Measurements from ENCODE around the gene BABAM1. TPM values are rescaled to one million over a fixed set of nuclear protein-coding genes. Genes with fewer than 3 reads are reported as not detected.

Gene BABAM1
- total RNA-seq, 1 experiment from 2014 or later: 93.3 TPM

DNA sequence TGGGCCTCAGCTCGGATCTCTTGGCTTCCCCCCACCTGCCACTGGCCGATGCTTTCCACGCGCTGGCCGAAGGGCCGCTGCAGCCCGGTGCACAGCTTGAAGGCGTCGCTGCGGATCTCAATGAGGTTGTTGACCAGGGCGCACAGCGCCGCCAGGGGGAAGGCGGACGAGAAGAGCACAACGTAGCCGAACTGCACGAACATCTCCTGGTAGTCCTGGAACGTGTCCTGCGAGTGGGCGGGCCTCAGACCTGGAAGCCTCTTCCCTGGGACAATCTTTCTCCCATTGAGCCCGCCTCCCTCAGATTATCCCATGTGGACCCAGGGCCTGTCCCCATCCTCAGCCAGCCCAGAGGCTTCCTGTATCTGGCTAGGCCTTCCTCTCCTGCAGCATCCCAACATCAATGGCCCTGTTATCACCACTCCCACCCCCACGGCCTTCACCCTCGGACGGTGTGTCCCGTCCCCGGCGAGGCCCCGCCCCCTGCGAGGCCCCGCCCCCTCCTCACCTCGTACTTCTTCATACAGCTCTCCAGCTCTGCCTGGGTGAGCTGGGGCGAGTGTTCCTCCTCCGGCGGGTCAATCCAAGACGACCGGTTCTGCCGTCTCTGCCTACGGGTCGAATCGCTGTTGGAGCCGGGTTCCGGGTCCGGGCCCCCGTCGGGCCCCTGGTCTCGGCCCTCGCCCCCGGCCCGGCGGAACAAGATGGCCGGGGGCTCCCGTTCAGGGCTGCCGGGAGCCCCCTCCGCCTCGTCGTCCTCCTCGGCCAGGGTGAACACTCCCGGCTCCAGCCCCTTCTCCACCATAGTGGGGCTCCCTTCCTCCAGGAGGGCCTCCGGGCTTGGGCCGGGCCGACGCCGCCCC is 60.6 kb downstream of the BABAM1 start:
- H2AFZ ChIP-seq (ENCODE audit: low read depth, low read length, poor library complexity, severe bottlenecking): no peak overlapping the region
- H3K79me2 ChIP-seq (ENCODE audit: insufficient read depth, low read length): no peaks in the 10 kb centered on the region
- DNase-seq (ENCODE audit: low read depth, low spot score) (peak; percentile 82), ATAC-seq (peak; percentile 84)
- H3K27me3 ChIP-seq (ENCODE audit: insufficient read depth, low read length): no peaks in the 10 kb centered on the region
- peaks cover 12 to 26% of the 10 kb centered on the region in 2 experiments for H3K4me1 ChIP-seq (ENCODE audit: control insufficient read depth in 1 of 2, insufficient read depth in 2 of 2, low read length in 2 of 2)
- ChIA-PET CTCF (interaction anchor here (0.6 to 3.0 kb wide), 4 partner anchors 8 to 262 kb away, joined by 4 to 12 read pairs (median 4); partner anchors contain the start of gene DDA1), POLR2A (interaction anchor here (0.6 to 2.8 kb wide), 5 partner anchors 10 to 70 kb away, joined by 3 to 9 read pairs (median 6); partner anchors contain the start of gene DDA1), RAD21 (ENCODE audit: low non-redundant PET in 1 of 2, low total read pairs in 2 of 2, uncharacterized antibody in 2 of 2, unreplicated experiment in 2 of 2) (no interaction called here)
- TSS peak; percentile 25 for BruUV-seq (replicated peaks)
- intact Hi-C loops (cut with micrococcal nuclease): no loop called here
- TF ChIP-seq, protein P1, sequence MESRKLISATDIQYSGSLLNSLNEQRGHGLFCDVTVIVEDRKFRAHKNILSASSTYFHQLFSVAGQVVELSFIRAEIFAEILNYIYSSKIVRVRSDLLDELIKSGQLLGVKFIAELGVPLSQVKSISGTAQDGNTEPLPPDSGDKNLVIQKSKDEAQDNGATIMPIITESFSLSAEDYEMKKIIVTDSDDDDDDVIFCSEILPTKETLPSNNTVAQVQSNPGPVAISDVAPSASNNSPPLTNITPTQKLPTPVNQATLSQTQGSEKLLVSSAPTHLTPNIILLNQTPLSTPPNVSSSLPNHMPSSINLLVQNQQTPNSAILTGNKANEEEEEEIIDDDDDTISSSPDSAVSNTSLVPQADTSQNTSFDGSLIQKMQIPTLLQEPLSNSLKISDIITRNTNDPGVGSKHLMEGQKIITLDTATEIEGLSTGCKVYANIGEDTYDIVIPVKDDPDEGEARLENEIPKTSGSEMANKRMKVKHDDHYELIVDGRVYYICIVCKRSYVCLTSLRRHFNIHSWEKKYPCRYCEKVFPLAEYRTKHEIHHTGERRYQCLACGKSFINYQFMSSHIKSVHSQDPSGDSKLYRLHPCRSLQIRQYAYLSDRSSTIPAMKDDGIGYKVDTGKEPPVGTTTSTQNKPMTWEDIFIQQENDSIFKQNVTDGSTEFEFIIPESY (IDR thresholded peaks at IDR 0.05; ENCODE audit: extremely low read depth, insufficient replicate concordance, low read length): no peak
- TF ChIP-seq YY1 (IDR thresholded peaks at IDR 0.05; ENCODE audit: extremely low read depth, insufficient replicate concordance, low read depth, low read length): no peak
- no peak for TF ChIP-seq JUND (IDR thresholded peaks at IDR 0.05)
- no peak for TF ChIP-seq ZNF274 (IDR thresholded peaks at IDR 0.05; ENCODE audit: low read depth, low read length)
- no peak for TF ChIP-seq EZH2phosphoT487 (IDR thresholded peaks at IDR 0.05; ENCODE audit: borderline replicate concordance)
- TF ChIP-seq, protein P2, sequence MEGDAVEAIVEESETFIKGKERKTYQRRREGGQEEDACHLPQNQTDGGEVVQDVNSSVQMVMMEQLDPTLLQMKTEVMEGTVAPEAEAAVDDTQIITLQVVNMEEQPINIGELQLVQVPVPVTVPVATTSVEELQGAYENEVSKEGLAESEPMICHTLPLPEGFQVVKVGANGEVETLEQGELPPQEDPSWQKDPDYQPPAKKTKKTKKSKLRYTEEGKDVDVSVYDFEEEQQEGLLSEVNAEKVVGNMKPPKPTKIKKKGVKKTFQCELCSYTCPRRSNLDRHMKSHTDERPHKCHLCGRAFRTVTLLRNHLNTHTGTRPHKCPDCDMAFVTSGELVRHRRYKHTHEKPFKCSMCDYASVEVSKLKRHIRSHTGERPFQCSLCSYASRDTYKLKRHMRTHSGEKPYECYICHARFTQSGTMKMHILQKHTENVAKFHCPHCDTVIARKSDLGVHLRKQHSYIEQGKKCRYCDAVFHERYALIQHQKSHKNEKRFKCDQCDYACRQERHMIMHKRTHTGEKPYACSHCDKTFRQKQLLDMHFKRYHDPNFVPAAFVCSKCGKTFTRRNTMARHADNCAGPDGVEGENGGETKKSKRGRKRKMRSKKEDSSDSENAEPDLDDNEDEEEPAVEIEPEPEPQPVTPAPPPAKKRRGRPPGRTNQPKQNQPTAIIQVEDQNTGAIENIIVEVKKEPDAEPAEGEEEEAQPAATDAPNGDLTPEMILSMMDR (IDR thresholded peaks at IDR 0.05 in 2 of 3, conservative IDR thresholded peaks at IDR 0.05 in 1 of 3; ENCODE audit: borderline replicate concordance in 1 of 3, insufficient read depth in 1 of 3, low read depth in 2 of 3, low read length in 2 of 3): peak in 2 of 3 experiments; percentile 54 to 76; a peak in 4 of 6 replicates
- peak; percentile 79 for TF ChIP-seq POLR2AphosphoS5 (IDR thresholded peaks at IDR 0.05; ENCODE audit: low read depth, low read length)
- TF ChIP-seq, protein P3, sequence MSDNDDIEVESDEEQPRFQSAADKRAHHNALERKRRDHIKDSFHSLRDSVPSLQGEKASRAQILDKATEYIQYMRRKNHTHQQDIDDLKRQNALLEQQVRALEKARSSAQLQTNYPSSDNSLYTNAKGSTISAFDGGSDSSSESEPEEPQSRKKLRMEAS (IDR thresholded peaks at IDR 0.05): peak; percentile 76; the same call in 1 of the 2 replicates
- no peak for TF ChIP-seq CBX3 (IDR thresholded peaks at IDR 0.05; ENCODE audit: low read depth)
- TF ChIP-seq EGR1 (IDR thresholded peaks at IDR 0.05; ENCODE audit: low read depth): peak; percentile 69
- no peak for TF ChIP-seq SP1 (IDR thresholded peaks at IDR 0.05; ENCODE audit: low read depth)
- TF ChIP-seq, protein P4, sequence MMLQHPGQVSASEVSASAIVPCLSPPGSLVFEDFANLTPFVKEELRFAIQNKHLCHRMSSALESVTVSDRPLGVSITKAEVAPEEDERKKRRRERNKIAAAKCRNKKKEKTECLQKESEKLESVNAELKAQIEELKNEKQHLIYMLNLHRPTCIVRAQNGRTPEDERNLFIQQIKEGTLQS (IDR thresholded peaks at IDR 0.05): no peak
- peak; percentile 42 for TF ChIP-seq POLR2A (IDR thresholded peaks at IDR 0.05; ENCODE audit: borderline replicate concordance, extremely low read depth, insufficient read depth, insufficient read length)
- TF ChIP-seq TCF7L2 (IDR thresholded peaks at IDR 0.05; ENCODE audit: borderline replicate concordance, extremely low read depth, insufficient read depth, insufficient read length): no peak
- TF ChIP-seq FOSL1 (IDR thresholded peaks at IDR 0.05; ENCODE audit: low read depth): no peak
- 0 out of 2 replicates have a peak, but pooled peaks have one; percentile 19 for TF ChIP-seq ZFX (IDR thresholded peaks at IDR 0.05)
- peak overlapping the region; percentile 67 for H3K9ac ChIP-seq (ENCODE audit: low read length)
- H3K27ac ChIP-seq (ENCODE audit: low read depth, low read length): peak overlapping the region; percentile 90
- no peaks in the 10 kb centered on the region for H3K9me2 ChIP-seq (ENCODE audit: insufficient read depth)
- no peaks in the 10 kb centered on the region for H3K36me3 ChIP-seq (ENCODE audit: control insufficient read depth in 1 of 2, insufficient read depth in 2 of 2, low read length in 2 of 2)
- H3K4me3 ChIP-seq (replicated peaks in 1 of 2; ENCODE audit: low read depth in 1 of 2, low read length in 2 of 2): peak overlapping the region; percentile 50 to 65
- H3K9me3 ChIP-seq (ENCODE audit: control insufficient read depth in 1 of 2, insufficient read depth in 1 of 2, low read depth in 1 of 2, low read length in 2 of 2): no peaks in the 10 kb centered on the region
- H4K20me1 ChIP-seq (ENCODE audit: insufficient read depth): no peaks in the 10 kb centered on the region
- peak overlapping the region; percentile 86 for H3K4me2 ChIP-seq (ENCODE audit: low read length)
